Smooth muscle cell (in vitro differentiated cells): ENCODE measurements around the gene ABCB11. TPM values are rescaled to one million over a fixed set of nuclear protein-coding genes. Genes with fewer than 3 reads are reported as not detected.

Source experiments
- DNase-seq: peaks from one replicate; lab custom pipeline; 2025; ENCODE audit not compliant: unreplicated experiment; lab: John Stamatoyannopoulos, UW
- H2AFZ ChIP-seq: fragments of 200-600 bp; sonication (generic); 2 replicates; pipeline ENCODE4 v1.6.0; 2016; ENCODE audit warnings: antibody characterized with exemption, low read depth, mild to moderate bottlenecking
- H3F3A ChIP-seq: fragments of 200-600 bp; sonication (generic); 2 replicates; pipeline ENCODE4 v1.6.0; 2017; ENCODE audit warnings: antibody characterized with exemption, low read depth
- H3K27ac ChIP-seq: fragments of 200-600 bp; sonication (generic); 2 replicates; pipeline ENCODE4 v1.5.1; 2016; ENCODE audit warnings: low read depth, mild to moderate bottlenecking
- H3K27me3 ChIP-seq: fragments of 200-600 bp; sonication (generic); 2 replicates; pipeline ENCODE4 v1.6.1; 2016; ENCODE audit warnings: low read depth, mild to moderate bottlenecking
- H3K36me3 ChIP-seq: fragments of 200-600 bp; sonication (generic); 2 replicates; pipeline ENCODE4 v1.5.1; 2016; ENCODE audit warnings: low read depth
- H3K4me1 ChIP-seq: fragments of 200-600 bp; sonication (generic); 2 replicates; pipeline ENCODE4 v1.5.1; 2016; ENCODE audit warnings: low read depth
- H3K4me2 ChIP-seq: fragments of 200-600 bp; sonication (generic); 2 replicates; pipeline ENCODE4 v1.6.0; 2016; ENCODE audit warnings: mild to moderate bottlenecking
- H3K4me3 ChIP-seq: fragments of 200-600 bp; sonication (generic); 2 replicates; pipeline ENCODE4 v1.5.1; 2016; ENCODE audit warnings: mild to moderate bottlenecking
- H3K79me2 ChIP-seq: fragments of 200-600 bp; sonication (generic); 2 replicates; pipeline ENCODE4 v1.6.0; 2016; ENCODE audit warnings: low read depth, mild to moderate bottlenecking
- H3K9ac ChIP-seq: fragments of 200-600 bp; sonication (generic); 2 replicates; pipeline ENCODE4 v1.6.0; 2016; ENCODE audit warnings: low read depth
- H3K9me3 ChIP-seq: fragments of 200-600 bp; sonication (generic); replicated peaks from 2 replicates; pipeline ENCODE4 v1.5.1; 2016; ENCODE audit warnings: low read depth
- H4K20me1 ChIP-seq: fragments of 200-600 bp; sonication (generic); 2 replicates; pipeline ENCODE4 v1.6.0; 2016; ENCODE audit warnings: low read depth
- WGBS: methylation state at CpG from one replicate; pipeline ENCODE4 v1.1.7; 2016; ENCODE audit warnings: low lambda C conversion rate; 5-methylcytosine and 5-hydroxymethylcytosine counted together
- polyA plus RNA-seq: library from polyadenylated mRNA; unstranded; fragments of >200 nt; fragmentation: Nextera tagmentation; extraction: Ambion mirVana; gene quantifications from 2 replicates; pipeline ENCODE4 v1.2.1, GENCODE V29; 2016
- total RNA-seq: library from RNA; depleted of rRNA; stranded (reverse); fragments of >200 nt; gene quantifications from 2 replicates; pipeline ENCODE4 v1.2.3, GENCODE V29; 2014
- TF ChIP-seq, protein P1 (sequence below): fragments of 200-600 bp; sonication (generic); IDR thresholded peaks from 2 replicates; pipeline ENCODE4 v1.5.1; 2017; ENCODE audit warnings: borderline replicate concordance, mild to moderate bottlenecking, antibody characterized with exemption; ENCODE audit not compliant: insufficient read depth, poor library complexity, severe bottlenecking

ABCB11 gene
- total RNA-seq (0.04 TPM in 1 of 2 replicates, not detected in the other), polyA plus RNA-seq (0.05 TPM in 1 of 2 replicates, not detected in the other)

- Histone ChIP-seq H3K4me2 (no peak within 1 kb of the TSS), H3K9ac (no peak within 1 kb of the TSS), H3K36me3 (no peaks in the 10 kb centered on the region), H3F3A (no peaks in the 10 kb centered on the region), H3K4me3 (no peak within 1 kb of the TSS), H2AFZ (no peak within 1 kb of the TSS), H4K20me1 (no peaks in the 10 kb centered on the region), H3K27me3 (peaks cover 30% of the 10 kb centered on the region), H3K4me1 (no peaks in the 10 kb centered on the region), H3K9me3 (no peaks in the 10 kb centered on the region), H3K79me2 (no peaks in the 10 kb centered on the region), H3K27ac (no peak within 1 kb of the TSS)
- TF ChIP-seq, protein P1, sequence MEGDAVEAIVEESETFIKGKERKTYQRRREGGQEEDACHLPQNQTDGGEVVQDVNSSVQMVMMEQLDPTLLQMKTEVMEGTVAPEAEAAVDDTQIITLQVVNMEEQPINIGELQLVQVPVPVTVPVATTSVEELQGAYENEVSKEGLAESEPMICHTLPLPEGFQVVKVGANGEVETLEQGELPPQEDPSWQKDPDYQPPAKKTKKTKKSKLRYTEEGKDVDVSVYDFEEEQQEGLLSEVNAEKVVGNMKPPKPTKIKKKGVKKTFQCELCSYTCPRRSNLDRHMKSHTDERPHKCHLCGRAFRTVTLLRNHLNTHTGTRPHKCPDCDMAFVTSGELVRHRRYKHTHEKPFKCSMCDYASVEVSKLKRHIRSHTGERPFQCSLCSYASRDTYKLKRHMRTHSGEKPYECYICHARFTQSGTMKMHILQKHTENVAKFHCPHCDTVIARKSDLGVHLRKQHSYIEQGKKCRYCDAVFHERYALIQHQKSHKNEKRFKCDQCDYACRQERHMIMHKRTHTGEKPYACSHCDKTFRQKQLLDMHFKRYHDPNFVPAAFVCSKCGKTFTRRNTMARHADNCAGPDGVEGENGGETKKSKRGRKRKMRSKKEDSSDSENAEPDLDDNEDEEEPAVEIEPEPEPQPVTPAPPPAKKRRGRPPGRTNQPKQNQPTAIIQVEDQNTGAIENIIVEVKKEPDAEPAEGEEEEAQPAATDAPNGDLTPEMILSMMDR, result no peak
- DNase-seq, result no peak
- 79% methylated on average over 3 of the region's 3 CpGs for WGBS
Measured at GRCh38 chr2:169031202-169031601, at the start of gene ABCB11. TSS of gene ABCB11 (minus strand) at chr2:169031324. CDS start at chr2:169018125, 13,199 bp downstream.

GRCh38 chr2:169080250-169081069 is 49.3 kb upstream of the ABCB11 start:
- Histone ChIP-seq H3F3A (no peaks in the 10 kb centered on the region), H2AFZ (no peak overlapping the region), H3K27ac (no peak overlapping the region), H3K79me2 (no peaks in the 10 kb centered on the region), H3K4me2 (no peak overlapping the region), H3K36me3 (no peaks in the 10 kb centered on the region), H4K20me1 (no peaks in the 10 kb centered on the region), H3K9ac (no peak overlapping the region), H3K9me3 (no peaks in the 10 kb centered on the region), H3K4me1 (no peaks in the 10 kb centered on the region), H3K4me3 (no peak overlapping the region), H3K27me3 (peaks cover 33% of the 10 kb centered on the region)
- TF ChIP-seq, protein P1, result no peak
- DNase-seq, result no peak
- 94% methylated on average over 2 of the region's 2 CpGs for WGBS

DNA sequence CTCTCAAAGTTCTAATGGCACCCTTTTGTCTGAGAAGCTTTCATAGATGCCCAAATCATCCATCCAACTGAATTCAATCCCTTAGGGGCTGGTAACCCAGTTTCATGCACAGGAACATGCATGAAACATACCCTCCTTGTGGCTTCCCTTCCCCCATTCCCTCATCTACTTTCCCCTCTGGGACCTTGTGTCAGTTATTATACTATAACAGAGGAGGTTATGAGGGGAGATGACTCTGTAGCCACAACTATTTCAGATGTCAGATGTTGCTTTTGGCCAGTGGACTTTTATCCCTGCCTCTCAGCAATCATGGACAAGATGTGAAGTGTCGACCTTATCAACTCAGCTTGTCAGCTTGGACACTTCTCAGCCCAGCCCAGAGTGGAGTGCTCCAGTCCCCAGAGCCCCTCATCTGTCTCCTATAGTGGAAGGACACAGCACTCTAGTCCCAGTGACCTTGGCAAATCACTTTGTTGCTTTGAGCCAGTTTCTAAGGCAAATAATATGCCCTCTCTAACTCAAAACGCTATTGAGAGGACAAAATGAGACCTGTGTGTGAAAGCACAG is 46.6 kb upstream of the ABCB11 start:
- H3K4me2 ChIP-seq, result no peak overlapping the region
- peaks cover 17% of the 10 kb centered on the region for H3K27me3 ChIP-seq
- no peak overlapping the region for H3K9ac ChIP-seq
- H4K20me1 ChIP-seq, result no peaks in the 10 kb centered on the region
- TF ChIP-seq, protein P1, result no peak
- H3F3A ChIP-seq, result no peaks in the 10 kb centered on the region
- H3K4me3 ChIP-seq, result no peak overlapping the region
- no peaks in the 10 kb centered on the region for H3K4me1 ChIP-seq
- H3K9me3 ChIP-seq, result no peaks in the 10 kb centered on the region
- H2AFZ ChIP-seq, result no peak overlapping the region
- 70% methylated on average over 2 of the region's 2 CpGs for whole genome bisulfite sequencing
- no peaks in the 10 kb centered on the region for H3K36me3 ChIP-seq
- H3K79me2 ChIP-seq, result no peaks in the 10 kb centered on the region
- H3K27ac ChIP-seq, result no peak overlapping the region
- no peak for DNase-seq
